ENCODE results near the gene TRHDE. TPM values are rescaled to one million over a fixed set of nuclear protein-coding genes. Genes with fewer than 3 reads are reported as not detected.

The TRHDE gene
- total RNA-seq, 1 experiment from 2014 or later = 5.5 TPM

DNA sequence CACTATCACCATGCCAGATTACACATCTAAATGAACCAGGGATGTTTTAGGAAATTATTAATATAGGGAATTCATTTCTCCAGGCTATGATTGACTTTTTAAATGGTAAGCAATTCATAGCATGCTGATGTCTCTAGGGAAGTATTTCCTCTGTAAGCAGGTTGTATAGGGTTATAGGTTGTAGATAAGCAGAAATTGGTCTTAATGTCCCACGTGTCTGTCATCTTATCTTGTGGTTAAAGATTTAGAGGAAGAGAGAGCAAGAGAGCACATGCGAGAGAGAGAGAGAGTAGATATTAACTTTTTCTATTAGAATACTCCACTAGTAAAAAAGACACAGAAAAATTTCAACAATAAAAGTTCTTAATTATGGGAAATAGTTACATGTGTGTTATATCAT lies 32.6 kb downstream of the TRHDE start:
- TF ChIP-seq RORB (CRISPR knock-in tag; IDR thresholded peaks at IDR 0.05) (no peak), CREB1 (CRISPR knock-in tag; IDR thresholded peaks at IDR 0.05) (no peak), NFATC4 (CRISPR knock-in tag; IDR thresholded peaks at IDR 0.05) (no peak), ESRRA (CRISPR knock-in tag; IDR thresholded peaks at IDR 0.05; ENCODE audit: borderline replicate concordance) (no peak), SMAD4 (CRISPR knock-in tag; IDR thresholded peaks at IDR 0.05) (no peak), TEAD4 (CRISPR knock-in tag; IDR thresholded peaks at IDR 0.05) (no peak), NR3C1 (CRISPR knock-in tag; conservative IDR thresholded peaks at IDR 0.05; ENCODE audit: low read depth) (no peak), ZNF138 (CRISPR knock-in tag; conservative IDR thresholded peaks at IDR 0.05) (no peak), ETV6 (CRISPR knock-in tag; IDR thresholded peaks at IDR 0.05) (no peak), NR2C2 (CRISPR knock-in tag; IDR thresholded peaks at IDR 0.05) (no peak), TP53 (CRISPR knock-in tag; IDR thresholded peaks at IDR 0.05) (no peak), PRRX2 (CRISPR knock-in tag; IDR thresholded peaks at IDR 0.05) (no peak), SOX15 (CRISPR knock-in tag; IDR thresholded peaks at IDR 0.05) (no peak), ZNF423 (CRISPR knock-in tag; IDR thresholded peaks at IDR 0.05) (no peak)
- TF ChIP-seq, protein P1, sequence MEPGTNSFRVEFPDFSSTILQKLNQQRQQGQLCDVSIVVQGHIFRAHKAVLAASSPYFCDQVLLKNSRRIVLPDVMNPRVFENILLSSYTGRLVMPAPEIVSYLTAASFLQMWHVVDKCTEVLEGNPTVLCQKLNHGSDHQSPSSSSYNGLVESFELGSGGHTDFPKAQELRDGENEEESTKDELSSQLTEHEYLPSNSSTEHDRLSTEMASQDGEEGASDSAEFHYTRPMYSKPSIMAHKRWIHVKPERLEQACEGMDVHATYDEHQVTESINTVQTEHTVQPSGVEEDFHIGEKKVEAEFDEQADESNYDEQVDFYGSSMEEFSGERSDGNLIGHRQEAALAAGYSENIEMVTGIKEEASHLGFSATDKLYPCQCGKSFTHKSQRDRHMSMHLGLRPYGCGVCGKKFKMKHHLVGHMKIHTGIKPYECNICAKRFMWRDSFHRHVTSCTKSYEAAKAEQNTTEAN (CRISPR knock-in tag; IDR thresholded peaks at IDR 0.05) = no peak
- TF ChIP-seq, protein P2, sequence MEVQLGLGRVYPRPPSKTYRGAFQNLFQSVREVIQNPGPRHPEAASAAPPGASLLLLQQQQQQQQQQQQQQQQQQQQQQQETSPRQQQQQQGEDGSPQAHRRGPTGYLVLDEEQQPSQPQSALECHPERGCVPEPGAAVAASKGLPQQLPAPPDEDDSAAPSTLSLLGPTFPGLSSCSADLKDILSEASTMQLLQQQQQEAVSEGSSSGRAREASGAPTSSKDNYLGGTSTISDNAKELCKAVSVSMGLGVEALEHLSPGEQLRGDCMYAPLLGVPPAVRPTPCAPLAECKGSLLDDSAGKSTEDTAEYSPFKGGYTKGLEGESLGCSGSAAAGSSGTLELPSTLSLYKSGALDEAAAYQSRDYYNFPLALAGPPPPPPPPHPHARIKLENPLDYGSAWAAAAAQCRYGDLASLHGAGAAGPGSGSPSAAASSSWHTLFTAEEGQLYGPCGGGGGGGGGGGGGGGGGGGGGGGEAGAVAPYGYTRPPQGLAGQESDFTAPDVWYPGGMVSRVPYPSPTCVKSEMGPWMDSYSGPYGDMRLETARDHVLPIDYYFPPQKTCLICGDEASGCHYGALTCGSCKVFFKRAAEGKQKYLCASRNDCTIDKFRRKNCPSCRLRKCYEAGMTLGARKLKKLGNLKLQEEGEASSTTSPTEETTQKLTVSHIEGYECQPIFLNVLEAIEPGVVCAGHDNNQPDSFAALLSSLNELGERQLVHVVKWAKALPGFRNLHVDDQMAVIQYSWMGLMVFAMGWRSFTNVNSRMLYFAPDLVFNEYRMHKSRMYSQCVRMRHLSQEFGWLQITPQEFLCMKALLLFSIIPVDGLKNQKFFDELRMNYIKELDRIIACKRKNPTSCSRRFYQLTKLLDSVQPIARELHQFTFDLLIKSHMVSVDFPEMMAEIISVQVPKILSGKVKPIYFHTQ (CRISPR knock-in tag; IDR thresholded peaks at IDR 0.05) = no peak
- TF ChIP-seq, protein P3, sequence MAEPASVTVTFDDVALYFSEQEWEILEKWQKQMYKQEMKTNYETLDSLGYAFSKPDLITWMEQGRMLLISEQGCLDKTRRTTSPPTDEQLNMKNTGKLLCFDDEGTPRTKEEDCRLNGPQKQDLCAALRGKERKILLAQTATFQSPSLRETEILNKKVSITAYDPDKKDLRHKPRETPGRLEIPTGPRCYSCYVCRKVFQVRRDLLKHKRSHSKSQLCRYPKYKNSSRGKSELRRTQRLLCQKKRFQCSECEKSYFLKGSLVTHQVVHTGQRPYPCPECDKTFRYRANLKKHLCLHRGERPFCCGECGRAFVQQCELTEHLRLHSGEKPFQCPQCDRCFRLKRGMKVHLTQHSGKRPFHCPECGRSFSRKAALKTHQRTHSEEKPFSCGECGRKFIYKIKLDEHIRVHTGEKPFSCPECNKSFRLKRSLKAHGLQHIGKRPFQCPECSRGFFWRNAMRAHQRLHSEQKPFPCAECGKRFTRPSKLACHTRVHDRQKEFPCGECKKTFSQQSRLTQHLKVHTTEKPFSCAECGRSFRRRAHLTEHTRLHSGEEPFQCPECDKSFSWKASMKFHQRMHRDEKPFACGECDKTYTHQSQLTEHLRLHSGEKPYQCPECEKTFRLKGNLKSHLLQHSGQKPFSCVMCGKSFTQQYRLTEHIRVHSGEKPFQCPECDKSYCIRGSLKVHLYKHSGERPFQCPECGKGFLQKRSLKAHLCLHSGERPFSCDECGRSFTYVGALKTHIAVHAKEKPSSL (CRISPR knock-in tag; conservative IDR thresholded peaks at IDR 0.05) = no peak
- TF ChIP-seq, protein P4, sequence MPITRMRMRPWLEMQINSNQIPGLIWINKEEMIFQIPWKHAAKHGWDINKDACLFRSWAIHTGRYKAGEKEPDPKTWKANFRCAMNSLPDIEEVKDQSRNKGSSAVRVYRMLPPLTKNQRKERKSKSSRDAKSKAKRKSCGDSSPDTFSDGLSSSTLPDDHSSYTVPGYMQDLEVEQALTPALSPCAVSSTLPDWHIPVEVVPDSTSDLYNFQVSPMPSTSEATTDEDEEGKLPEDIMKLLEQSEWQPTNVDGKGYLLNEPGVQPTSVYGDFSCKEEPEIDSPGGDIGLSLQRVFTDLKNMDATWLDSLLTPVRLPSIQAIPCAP (CRISPR knock-in tag; IDR thresholded peaks at IDR 0.05) = no peak
- TF ChIP-seq, protein P5, sequence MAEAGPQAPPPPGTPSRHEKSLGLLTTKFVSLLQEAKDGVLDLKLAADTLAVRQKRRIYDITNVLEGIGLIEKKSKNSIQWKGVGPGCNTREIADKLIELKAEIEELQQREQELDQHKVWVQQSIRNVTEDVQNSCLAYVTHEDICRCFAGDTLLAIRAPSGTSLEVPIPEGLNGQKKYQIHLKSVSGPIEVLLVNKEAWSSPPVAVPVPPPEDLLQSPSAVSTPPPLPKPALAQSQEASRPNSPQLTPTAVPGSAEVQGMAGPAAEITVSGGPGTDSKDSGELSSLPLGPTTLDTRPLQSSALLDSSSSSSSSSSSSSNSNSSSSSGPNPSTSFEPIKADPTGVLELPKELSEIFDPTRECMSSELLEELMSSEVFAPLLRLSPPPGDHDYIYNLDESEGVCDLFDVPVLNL (CRISPR knock-in tag; IDR thresholded peaks at IDR 0.05; ENCODE audit: borderline replicate concordance, low read depth) = no peak
- TF ChIP-seq, protein P6, sequence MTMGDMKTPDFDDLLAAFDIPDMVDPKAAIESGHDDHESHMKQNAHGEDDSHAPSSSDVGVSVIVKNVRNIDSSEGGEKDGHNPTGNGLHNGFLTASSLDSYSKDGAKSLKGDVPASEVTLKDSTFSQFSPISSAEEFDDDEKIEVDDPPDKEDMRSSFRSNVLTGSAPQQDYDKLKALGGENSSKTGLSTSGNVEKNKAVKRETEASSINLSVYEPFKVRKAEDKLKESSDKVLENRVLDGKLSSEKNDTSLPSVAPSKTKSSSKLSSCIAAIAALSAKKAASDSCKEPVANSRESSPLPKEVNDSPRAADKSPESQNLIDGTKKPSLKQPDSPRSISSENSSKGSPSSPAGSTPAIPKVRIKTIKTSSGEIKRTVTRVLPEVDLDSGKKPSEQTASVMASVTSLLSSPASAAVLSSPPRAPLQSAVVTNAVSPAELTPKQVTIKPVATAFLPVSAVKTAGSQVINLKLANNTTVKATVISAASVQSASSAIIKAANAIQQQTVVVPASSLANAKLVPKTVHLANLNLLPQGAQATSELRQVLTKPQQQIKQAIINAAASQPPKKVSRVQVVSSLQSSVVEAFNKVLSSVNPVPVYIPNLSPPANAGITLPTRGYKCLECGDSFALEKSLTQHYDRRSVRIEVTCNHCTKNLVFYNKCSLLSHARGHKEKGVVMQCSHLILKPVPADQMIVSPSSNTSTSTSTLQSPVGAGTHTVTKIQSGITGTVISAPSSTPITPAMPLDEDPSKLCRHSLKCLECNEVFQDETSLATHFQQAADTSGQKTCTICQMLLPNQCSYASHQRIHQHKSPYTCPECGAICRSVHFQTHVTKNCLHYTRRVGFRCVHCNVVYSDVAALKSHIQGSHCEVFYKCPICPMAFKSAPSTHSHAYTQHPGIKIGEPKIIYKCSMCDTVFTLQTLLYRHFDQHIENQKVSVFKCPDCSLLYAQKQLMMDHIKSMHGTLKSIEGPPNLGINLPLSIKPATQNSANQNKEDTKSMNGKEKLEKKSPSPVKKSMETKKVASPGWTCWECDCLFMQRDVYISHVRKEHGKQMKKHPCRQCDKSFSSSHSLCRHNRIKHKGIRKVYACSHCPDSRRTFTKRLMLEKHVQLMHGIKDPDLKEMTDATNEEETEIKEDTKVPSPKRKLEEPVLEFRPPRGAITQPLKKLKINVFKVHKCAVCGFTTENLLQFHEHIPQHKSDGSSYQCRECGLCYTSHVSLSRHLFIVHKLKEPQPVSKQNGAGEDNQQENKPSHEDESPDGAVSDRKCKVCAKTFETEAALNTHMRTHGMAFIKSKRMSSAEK (CRISPR knock-in tag; IDR thresholded peaks at IDR 0.05; ENCODE audit: borderline replicate concordance) = no peak
- no peak for ATAC-seq
- Mint-ChIP-seq H3K4me1 (0 out of 2 replicates have a peak, but pooled peaks cover 3% of the 10 kb centered on the region), H3K4me3 (no peak overlapping the region), H3K27ac (no peak overlapping the region), H3K36me3 (no peaks in the 10 kb centered on the region), H3K27me3 (ENCODE audit: low read depth) (no peaks in the 10 kb centered on the region), H3K9me3 (peaks cover 3% of the 10 kb centered on the region)
- CTCF ChIA-PET = no interaction called here
- POLR2A ChIA-PET = no interaction called here
- no peak for DNase-seq (ENCODE audit: low spot score)
